ENCODE results near the gene RCAN2. TPM values are rescaled to one million over a fixed set of nuclear protein-coding genes. Genes with fewer than 3 reads are reported as not detected.
A peak's percentile ranks its signal among the peaks of the same experiment; 100 is the strongest.

The RCAN2 gene
- total and polyA plus RNA-seq, 2 experiments from 2014 or later = 6.0 to 9.3 TPM

DNA sequence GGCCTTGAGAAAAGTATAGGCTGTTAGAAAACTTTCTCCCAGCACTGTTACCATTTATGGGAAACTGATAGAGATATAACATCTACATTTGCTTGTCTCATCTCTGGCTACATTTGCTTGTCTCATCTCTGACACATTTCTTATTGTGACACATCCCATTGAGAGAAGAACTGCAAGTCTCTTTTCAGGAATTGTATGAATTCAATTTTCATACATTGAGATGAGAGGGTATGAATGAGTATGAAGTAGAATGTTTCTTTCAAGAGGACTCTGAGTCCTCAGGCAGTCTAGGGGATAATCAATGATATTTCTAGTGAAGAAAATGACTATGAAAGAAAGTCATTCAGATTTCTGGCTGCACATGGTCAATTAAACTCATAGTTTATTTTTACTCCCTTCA, 282.9 kb downstream of the RCAN2 start:
- no peaks in the 10 kb centered on the region for H3F3A ChIP-seq (replicated peaks; ENCODE audit: low read depth)
- Mint-ChIP-seq H3K4me1 (no peaks in the 10 kb centered on the region), H3K36me3 (ENCODE audit: low read depth) (no peaks in the 10 kb centered on the region), H3K27ac (no peak overlapping the region), H3K4me3 (no peak overlapping the region), H3K27me3 (ENCODE audit: insufficient read depth, low read depth, poor library complexity) (peaks cover 4% of the 10 kb centered on the region), H3K9me3 (no peaks in the 10 kb centered on the region)
- ATAC-seq (no peak), DNase-seq (ENCODE audit: low spot score) (no peak)
- H3K4me3 ChIP-seq = no peak overlapping the region
- H3K4me1 ChIP-seq (ENCODE audit: insufficient read depth) = no peaks in the 10 kb centered on the region
- H3K36me3 ChIP-seq (ENCODE audit: insufficient read depth) = no peaks in the 10 kb centered on the region
- H3K27me3 ChIP-seq (ENCODE audit: insufficient read depth) = no peaks in the 10 kb centered on the region
- TF ChIP-seq NANOG (IDR thresholded peaks at IDR 0.05; ENCODE audit: borderline replicate concordance) = no peak
- TF ChIP-seq ZNF114 (CRISPR knock-in tag; IDR thresholded peaks at IDR 0.05) = no peak
- TF ChIP-seq, protein P1, sequence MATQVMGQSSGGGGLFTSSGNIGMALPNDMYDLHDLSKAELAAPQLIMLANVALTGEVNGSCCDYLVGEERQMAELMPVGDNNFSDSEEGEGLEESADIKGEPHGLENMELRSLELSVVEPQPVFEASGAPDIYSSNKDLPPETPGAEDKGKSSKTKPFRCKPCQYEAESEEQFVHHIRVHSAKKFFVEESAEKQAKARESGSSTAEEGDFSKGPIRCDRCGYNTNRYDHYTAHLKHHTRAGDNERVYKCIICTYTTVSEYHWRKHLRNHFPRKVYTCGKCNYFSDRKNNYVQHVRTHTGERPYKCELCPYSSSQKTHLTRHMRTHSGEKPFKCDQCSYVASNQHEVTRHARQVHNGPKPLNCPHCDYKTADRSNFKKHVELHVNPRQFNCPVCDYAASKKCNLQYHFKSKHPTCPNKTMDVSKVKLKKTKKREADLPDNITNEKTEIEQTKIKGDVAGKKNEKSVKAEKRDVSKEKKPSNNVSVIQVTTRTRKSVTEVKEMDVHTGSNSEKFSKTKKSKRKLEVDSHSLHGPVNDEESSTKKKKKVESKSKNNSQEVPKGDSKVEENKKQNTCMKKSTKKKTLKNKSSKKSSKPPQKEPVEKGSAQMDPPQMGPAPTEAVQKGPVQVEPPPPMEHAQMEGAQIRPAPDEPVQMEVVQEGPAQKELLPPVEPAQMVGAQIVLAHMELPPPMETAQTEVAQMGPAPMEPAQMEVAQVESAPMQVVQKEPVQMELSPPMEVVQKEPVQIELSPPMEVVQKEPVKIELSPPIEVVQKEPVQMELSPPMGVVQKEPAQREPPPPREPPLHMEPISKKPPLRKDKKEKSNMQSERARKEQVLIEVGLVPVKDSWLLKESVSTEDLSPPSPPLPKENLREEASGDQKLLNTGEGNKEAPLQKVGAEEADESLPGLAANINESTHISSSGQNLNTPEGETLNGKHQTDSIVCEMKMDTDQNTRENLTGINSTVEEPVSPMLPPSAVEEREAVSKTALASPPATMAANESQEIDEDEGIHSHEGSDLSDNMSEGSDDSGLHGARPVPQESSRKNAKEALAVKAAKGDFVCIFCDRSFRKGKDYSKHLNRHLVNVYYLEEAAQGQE (IDR thresholded peaks at IDR 0.05; ENCODE audit: unreplicated experiment) = no peak
- H2AFZ ChIP-seq = 0 out of 2 replicates have a peak overlapping the region, but pooled peaks have one; percentile 10
- no peaks in the 10 kb centered on the region for H4K20me1 ChIP-seq (replicated peaks; ENCODE audit: insufficient read depth)
- no peak overlapping the region for H3K27ac ChIP-seq (ENCODE audit: low read depth)
- no peak overlapping the region for H3K4me2 ChIP-seq
- peaks cover 5% of the 10 kb centered on the region; the same call in 1 of the 2 replicates for H3K9me2 ChIP-seq (ENCODE audit: insufficient read depth)
- no peaks in the 10 kb centered on the region for H3K79me2 ChIP-seq (replicated peaks; ENCODE audit: insufficient read depth)

DNA sequence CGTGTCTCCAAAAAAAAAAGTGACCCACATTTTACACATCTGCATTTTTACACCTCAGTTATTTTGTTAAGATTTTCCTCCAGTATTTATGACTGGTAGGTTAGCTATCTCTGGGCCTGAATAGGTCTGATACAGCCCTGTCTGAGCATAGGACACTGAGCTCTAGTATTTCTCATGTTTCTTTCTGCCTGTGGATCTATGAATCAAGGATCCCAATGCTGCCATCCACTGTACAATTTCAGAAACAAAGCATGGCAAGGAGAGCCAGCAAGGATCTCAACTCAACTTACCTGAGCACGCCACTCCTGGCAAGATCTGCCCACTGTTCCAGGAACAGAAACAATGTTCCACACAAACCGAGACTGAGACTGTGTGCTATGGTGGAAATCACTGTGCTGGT, 284.1 kb downstream of the RCAN2 start:
- no peaks in the 10 kb centered on the region for H3K79me2 ChIP-seq (replicated peaks; ENCODE audit: insufficient read depth)
- H3K4me2 ChIP-seq = no peak overlapping the region
- no peak overlapping the region for H3K27ac ChIP-seq (ENCODE audit: low read depth)
- H3K4me3 ChIP-seq = no peak overlapping the region
- H3K9me2 ChIP-seq (ENCODE audit: insufficient read depth) = peaks cover 5% of the 10 kb centered on the region; the same call in 1 of the 2 replicates
- no peaks in the 10 kb centered on the region for H3K4me1 ChIP-seq (ENCODE audit: insufficient read depth)
- Mint-ChIP-seq H3K27ac (no peak overlapping the region), H3K4me1 (no peaks in the 10 kb centered on the region), H3K9me3 (no peaks in the 10 kb centered on the region), H3K27me3 (ENCODE audit: insufficient read depth, low read depth, poor library complexity) (peaks cover 4% of the 10 kb centered on the region), H3K36me3 (ENCODE audit: low read depth) (no peaks in the 10 kb centered on the region), H3K4me3 (no peak overlapping the region)
- no peaks in the 10 kb centered on the region for H3F3A ChIP-seq (replicated peaks; ENCODE audit: low read depth)
- H4K20me1 ChIP-seq (replicated peaks; ENCODE audit: insufficient read depth) = no peaks in the 10 kb centered on the region
- TF ChIP-seq, protein P1 (IDR thresholded peaks at IDR 0.05; ENCODE audit: unreplicated experiment) = no peak
- TF ChIP-seq, protein P2, sequence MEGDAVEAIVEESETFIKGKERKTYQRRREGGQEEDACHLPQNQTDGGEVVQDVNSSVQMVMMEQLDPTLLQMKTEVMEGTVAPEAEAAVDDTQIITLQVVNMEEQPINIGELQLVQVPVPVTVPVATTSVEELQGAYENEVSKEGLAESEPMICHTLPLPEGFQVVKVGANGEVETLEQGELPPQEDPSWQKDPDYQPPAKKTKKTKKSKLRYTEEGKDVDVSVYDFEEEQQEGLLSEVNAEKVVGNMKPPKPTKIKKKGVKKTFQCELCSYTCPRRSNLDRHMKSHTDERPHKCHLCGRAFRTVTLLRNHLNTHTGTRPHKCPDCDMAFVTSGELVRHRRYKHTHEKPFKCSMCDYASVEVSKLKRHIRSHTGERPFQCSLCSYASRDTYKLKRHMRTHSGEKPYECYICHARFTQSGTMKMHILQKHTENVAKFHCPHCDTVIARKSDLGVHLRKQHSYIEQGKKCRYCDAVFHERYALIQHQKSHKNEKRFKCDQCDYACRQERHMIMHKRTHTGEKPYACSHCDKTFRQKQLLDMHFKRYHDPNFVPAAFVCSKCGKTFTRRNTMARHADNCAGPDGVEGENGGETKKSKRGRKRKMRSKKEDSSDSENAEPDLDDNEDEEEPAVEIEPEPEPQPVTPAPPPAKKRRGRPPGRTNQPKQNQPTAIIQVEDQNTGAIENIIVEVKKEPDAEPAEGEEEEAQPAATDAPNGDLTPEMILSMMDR (conservative IDR thresholded peaks at IDR 0.05; ENCODE audit: low read depth in 2 of 2) = 0 out of 4 replicates have a peak, but pooled peaks of 1 of the 2 experiments have one; percentile 2
- no peak overlapping the region for H2AFZ ChIP-seq
- H3K36me3 ChIP-seq (ENCODE audit: insufficient read depth) = no peaks in the 10 kb centered on the region
- no peaks in the 10 kb centered on the region for H3K27me3 ChIP-seq (ENCODE audit: insufficient read depth)
- no peak for DNase-seq (ENCODE audit: low spot score)
- no peak for ATAC-seq
